CD8-positive, alpha-beta memory T cell (primary cell): Measurements from ENCODE around the gene CCDC138. TPM values are rescaled to one million over a fixed set of nuclear protein-coding genes. Genes with fewer than 3 reads are reported as not detected.

ENCODE experiments used
- CTCF ChIA-PET: fragments of 350-600 bp; sonication (Branson Sonifier 250); formaldehyde crosslinking; loops from one replicate; lab custom pipeline; 2021; ENCODE audit warnings: antibody characterized with exemption; lab: Charles Lee
- POLR2A ChIA-PET: fragments of 350-600 bp; sonication (Branson Sonifier 250); formaldehyde crosslinking; loops from one replicate; lab custom pipeline; 2021; ENCODE audit warnings: antibody characterized with exemption; lab: Charles Lee
- DNase-seq, 5 donors: peaks; one replicate each; pipeline versions ENCODE4 v3.0.0 to v3.0.0-alpha.2; 2020 to 2022; ENCODE audit warnings: mixed read lengths in 1 of 5
- H3K27ac ChIP-seq: one replicate; pipeline ENCODE4 v1.7.0; 2013; ENCODE audit warnings: low read depth, mild to moderate bottlenecking, low read length, moderate library complexity
- H3K27me3 ChIP-seq: 2 replicates; pipeline ENCODE4 v1.7.0; 2013; ENCODE audit warnings: low read length, mild to moderate bottlenecking; ENCODE audit not compliant: insufficient read depth, poor library complexity, severe bottlenecking
- H3K36me3 ChIP-seq: 2 replicates; pipeline ENCODE4 v1.7.0; 2013; ENCODE audit warnings: mild to moderate bottlenecking, low read length, moderate library complexity; ENCODE audit not compliant: insufficient read depth
- H3K4me1 ChIP-seq: 2 replicates; pipeline ENCODE4 v1.7.0; 2013; ENCODE audit warnings: mild to moderate bottlenecking, low read length, moderate library complexity; ENCODE audit not compliant: insufficient read depth
- H3K4me3 ChIP-seq: 2 replicates; pipeline ENCODE4 v1.7.0; 2013; ENCODE audit warnings: mild to moderate bottlenecking, low read length
- H3K9me3 ChIP-seq: 2 replicates; pipeline ENCODE4 v1.7.0; 2013; ENCODE audit warnings: mild to moderate bottlenecking, low read length
- H3K27ac Mint-ChIP-seq, 8 donors: one replicate each; pipeline ENCODE4 v1.8.0; 2020 to 2021; ENCODE audit warnings: mixed read lengths in 8 of 8, mild to moderate bottlenecking in 6 of 8, inconsistent platforms in 3 of 8, moderate library complexity in 3 of 8
- H3K27me3 Mint-ChIP-seq, 2 donors: one replicate each; pipeline ENCODE4 v1.8.0; 2020 to 2021; ENCODE audit warnings: mixed read lengths in 2 of 2, mild to moderate bottlenecking in 1 of 2, moderate library complexity in 1 of 2
- H3K36me3 Mint-ChIP-seq, 3 donors: one replicate each; pipeline ENCODE4 v1.8.0; 2020 to 2021; ENCODE audit warnings: mixed read lengths in 3 of 3, inconsistent platforms in 1 of 3, mild to moderate bottlenecking in 1 of 3
- H3K4me1 Mint-ChIP-seq, 3 donors: one replicate each; pipeline ENCODE4 v1.8.0; 2020 to 2021; ENCODE audit warnings: mixed read lengths in 3 of 3, inconsistent platforms in 1 of 3, mild to moderate bottlenecking in 1 of 3
- H3K4me3 Mint-ChIP-seq, 7 donors: one replicate each; pipeline ENCODE4 v1.8.0; 2020 to 2021; ENCODE audit warnings: mixed read lengths in 7 of 7, mild to moderate bottlenecking in 6 of 7, moderate library complexity in 4 of 7, inconsistent platforms in 2 of 7
- H3K9me3 Mint-ChIP-seq, 5 donors: one replicate each; pipeline ENCODE4 v1.8.0; 2020 to 2022; ENCODE audit warnings: mixed read lengths in 5 of 5, mild to moderate bottlenecking in 3 of 5, moderate library complexity in 2 of 5, inconsistent platforms in 1 of 5
- polyA plus RNA-seq: library from polyadenylated mRNA; unstranded; fragments of 300-500 nt; fragmentation: Illumina TruSeq; gene quantifications from one replicate; pipeline ENCODE4 v1.2.3, GENCODE V29; 2021
- total RNA-seq, 2 experiments: library from RNA; stranded (reverse); gene quantifications; one replicate each; pipeline ENCODE4 v1.2.3, GENCODE V29; 2021

CCDC138 gene
- total and polyA plus RNA-seq, 3 experiments from 2014 or later = 4.4 to 16.2 (median 12.8) TPM

GRCh38 chr2:108909275-108909823 lies 122.8 kb downstream of the CCDC138 start:
- no peak overlapping the region for H3K4me3 Mint-ChIP-seq
- Histone ChIP-seq H3K4me1 (no peaks in the 10 kb centered on the region), H3K9me3 (no peaks in the 10 kb centered on the region), H3K27me3 (no peaks in the 10 kb centered on the region), H3K4me3 (no peak overlapping the region), H3K27ac (no peak overlapping the region), H3K36me3 (no peaks in the 10 kb centered on the region)
- no peak overlapping the region for H3K27ac Mint-ChIP-seq
- H3K27me3 Mint-ChIP-seq = peaks cover 0 to 2% of the 10 kb centered on the region in 2 donors
- H3K9me3 Mint-ChIP-seq = no peaks in the 10 kb centered on the region
- H3K4me1 Mint-ChIP-seq = no peaks in the 10 kb centered on the region
- no peak for DNase-seq
- CTCF ChIA-PET = no interaction called here
- POLR2A ChIA-PET = no interaction called here
- no peaks in the 10 kb centered on the region for H3K36me3 Mint-ChIP-seq

GRCh38 chr2:108910011-108910431 lies 123.5 kb downstream of the CCDC138 start:
- no peaks in the 10 kb centered on the region for H3K36me3 ChIP-seq

DNA sequence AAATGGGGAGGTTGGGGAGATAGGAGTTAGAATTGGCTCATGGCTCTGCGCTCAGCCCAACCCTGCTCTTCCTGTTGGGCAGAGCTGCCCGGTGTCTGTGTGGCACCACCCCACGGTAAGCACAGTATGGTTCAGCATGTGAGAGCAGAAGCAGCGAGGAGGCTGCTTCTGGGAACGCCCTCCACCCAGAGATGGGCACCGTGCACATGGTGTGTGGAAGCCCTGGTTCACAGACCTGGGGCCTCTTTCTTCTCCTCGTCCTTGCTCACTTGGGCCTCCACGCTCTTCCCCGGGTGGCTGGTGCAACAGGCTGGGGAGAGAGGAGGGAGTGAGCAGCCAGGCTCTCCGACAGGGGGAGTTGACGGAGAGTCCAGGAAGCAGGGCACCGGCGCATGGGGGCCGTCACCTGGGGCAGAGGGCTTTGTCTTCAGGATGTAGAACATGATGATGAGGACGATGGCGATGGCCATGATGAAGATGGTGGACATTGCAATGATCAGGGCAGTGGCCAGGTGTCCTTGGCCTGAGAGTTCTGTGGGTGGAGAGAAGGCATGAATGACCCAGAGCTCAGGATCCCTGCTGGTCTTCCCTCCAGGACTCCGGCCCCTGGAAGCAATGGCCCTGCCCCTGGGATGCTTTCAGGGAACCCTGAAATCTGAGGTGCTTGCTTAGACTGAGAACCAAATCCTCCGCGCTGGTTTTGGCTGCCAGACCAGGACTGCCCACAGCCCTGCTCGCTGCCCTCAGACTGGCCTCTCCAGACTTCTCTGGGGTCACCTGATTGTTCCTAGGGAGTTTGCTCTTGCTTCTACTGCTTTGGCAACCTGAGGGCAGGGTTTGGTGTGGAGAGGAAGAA lies 124.2 kb downstream of the CCDC138 start:
- H3K27ac Mint-ChIP-seq = no peak overlapping the region
- H3K36me3 Mint-ChIP-seq = no peaks in the 10 kb centered on the region
- ChIA-PET CTCF (no interaction called here), POLR2A (no interaction called here)
- H3K4me1 Mint-ChIP-seq = no peaks in the 10 kb centered on the region
- Histone ChIP-seq H3K27ac (no peak overlapping the region), H3K27me3 (no peaks in the 10 kb centered on the region), H3K4me3 (no peak overlapping the region), H3K36me3 (no peaks in the 10 kb centered on the region), H3K4me1 (no peaks in the 10 kb centered on the region), H3K9me3 (no peaks in the 10 kb centered on the region)
- H3K9me3 Mint-ChIP-seq = no peaks in the 10 kb centered on the region
- no peak overlapping the region for H3K4me3 Mint-ChIP-seq
- H3K27me3 Mint-ChIP-seq = peaks cover 0 to 2% of the 10 kb centered on the region in 2 donors
- DNase-seq = no peak

More at GRCh38 chr2:108910011-108910431, 123.5 kb downstream of the CCDC138 start:
- no peak overlapping the region for H3K4me3 Mint-ChIP-seq
- POLR2A ChIA-PET = no interaction called here
- no peaks in the 10 kb centered on the region for H3K27me3 ChIP-seq
- no peaks in the 10 kb centered on the region for H3K4me1 ChIP-seq
- no peaks in the 10 kb centered on the region for H3K36me3 Mint-ChIP-seq
- peaks cover 0 to 2% of the 10 kb centered on the region in 2 donors for H3K27me3 Mint-ChIP-seq
- H3K9me3 Mint-ChIP-seq = no peaks in the 10 kb centered on the region
- H3K9me3 ChIP-seq = no peaks in the 10 kb centered on the region
- CTCF ChIA-PET = no interaction called here
- no peak overlapping the region for H3K27ac Mint-ChIP-seq
- DNase-seq = no peak
- no peak overlapping the region for H3K27ac ChIP-seq
- no peaks in the 10 kb centered on the region for H3K4me1 Mint-ChIP-seq
- no peak overlapping the region for H3K4me3 ChIP-seq

DNA sequence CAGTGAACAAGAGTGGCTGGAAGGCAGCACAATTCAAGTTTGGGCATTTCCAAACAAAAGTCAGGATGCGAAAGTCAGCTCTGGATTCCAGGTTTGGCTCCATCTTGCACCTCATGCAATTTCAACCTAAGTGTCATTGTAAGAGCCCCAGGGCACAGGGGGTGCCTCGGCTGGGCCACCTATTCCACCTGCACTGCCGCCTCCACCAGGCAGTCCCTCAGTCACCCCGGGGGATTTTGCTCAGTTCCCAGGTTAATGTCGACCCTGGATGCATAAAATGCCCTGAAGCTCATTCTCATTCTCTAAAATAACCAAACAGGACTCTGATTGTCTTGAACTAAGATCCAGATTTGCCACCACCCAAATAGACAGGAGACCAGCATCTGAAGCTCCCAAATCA lies 124.8 kb downstream of the CCDC138 start:
- Mint-ChIP-seq H3K27ac (no peak overlapping the region), H3K27me3 (peaks cover 0 to 2% of the 10 kb centered on the region in 2 donors), H3K36me3 (no peaks in the 10 kb centered on the region), H3K9me3 (no peaks in the 10 kb centered on the region), H3K4me3 (no peak overlapping the region), H3K4me1 (no peaks in the 10 kb centered on the region)
- CTCF ChIA-PET = no interaction called here
- Histone ChIP-seq H3K4me3 (no peak overlapping the region), H3K27ac (no peak overlapping the region), H3K9me3 (no peaks in the 10 kb centered on the region), H3K4me1 (no peaks in the 10 kb centered on the region), H3K27me3 (no peaks in the 10 kb centered on the region), H3K36me3 (no peaks in the 10 kb centered on the region)
- POLR2A ChIA-PET = no interaction called here
- no peak for DNase-seq

GRCh38 chr2:108911807-108912628 lies 125.4 kb downstream of the CCDC138 start:
- Histone ChIP-seq H3K9me3 (no peaks in the 10 kb centered on the region), H3K4me3 (no peak overlapping the region), H3K4me1 (no peaks in the 10 kb centered on the region), H3K27ac (no peak overlapping the region), H3K36me3 (no peaks in the 10 kb centered on the region), H3K27me3 (no peaks in the 10 kb centered on the region)
- H3K36me3 Mint-ChIP-seq = no peaks in the 10 kb centered on the region
- H3K4me3 Mint-ChIP-seq = no peak overlapping the region
- H3K27me3 Mint-ChIP-seq = peaks cover 0 to 2% of the 10 kb centered on the region in 2 donors
- ChIA-PET CTCF (no interaction called here), POLR2A (no interaction called here)
- no peaks in the 10 kb centered on the region for H3K4me1 Mint-ChIP-seq
- no peak overlapping the region for H3K27ac Mint-ChIP-seq
- DNase-seq = no peak
- no peaks in the 10 kb centered on the region for H3K9me3 Mint-ChIP-seq

DNA sequence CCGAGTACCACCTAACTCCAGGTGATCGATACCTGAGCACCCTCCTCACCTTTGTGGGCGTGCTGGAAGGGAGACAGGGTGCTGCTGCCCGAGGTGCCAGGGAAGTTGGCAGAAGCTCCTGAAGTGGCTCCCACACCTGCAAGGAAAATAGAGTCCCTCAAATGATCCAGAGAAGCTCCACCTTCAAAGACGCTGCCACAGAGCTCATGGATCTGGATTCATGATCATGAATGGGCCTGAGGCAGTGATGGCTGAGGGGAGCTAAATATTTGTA lies 126.0 kb downstream of the CCDC138 start:
- Mint-ChIP-seq H3K9me3 (no peaks in the 10 kb centered on the region), H3K4me1 (no peaks in the 10 kb centered on the region), H3K4me3 (no peak overlapping the region), H3K36me3 (no peaks in the 10 kb centered on the region), H3K27ac (no peak overlapping the region), H3K27me3 (peaks cover 0 to 2% of the 10 kb centered on the region in 2 donors)
- no peaks in the 10 kb centered on the region for H3K27me3 ChIP-seq
- no peaks in the 10 kb centered on the region for H3K36me3 ChIP-seq
- POLR2A ChIA-PET = no interaction called here
- no peak overlapping the region for H3K4me3 ChIP-seq
- no peak for DNase-seq
- no peaks in the 10 kb centered on the region for H3K4me1 ChIP-seq
- CTCF ChIA-PET = interaction anchor here (2.3 kb wide), 1 partner anchor 16 kb away, joined by 7 read pairs; no protein-coding TSS in a partner anchor
- no peaks in the 10 kb centered on the region for H3K9me3 ChIP-seq
- no peak overlapping the region for H3K27ac ChIP-seq

DNA sequence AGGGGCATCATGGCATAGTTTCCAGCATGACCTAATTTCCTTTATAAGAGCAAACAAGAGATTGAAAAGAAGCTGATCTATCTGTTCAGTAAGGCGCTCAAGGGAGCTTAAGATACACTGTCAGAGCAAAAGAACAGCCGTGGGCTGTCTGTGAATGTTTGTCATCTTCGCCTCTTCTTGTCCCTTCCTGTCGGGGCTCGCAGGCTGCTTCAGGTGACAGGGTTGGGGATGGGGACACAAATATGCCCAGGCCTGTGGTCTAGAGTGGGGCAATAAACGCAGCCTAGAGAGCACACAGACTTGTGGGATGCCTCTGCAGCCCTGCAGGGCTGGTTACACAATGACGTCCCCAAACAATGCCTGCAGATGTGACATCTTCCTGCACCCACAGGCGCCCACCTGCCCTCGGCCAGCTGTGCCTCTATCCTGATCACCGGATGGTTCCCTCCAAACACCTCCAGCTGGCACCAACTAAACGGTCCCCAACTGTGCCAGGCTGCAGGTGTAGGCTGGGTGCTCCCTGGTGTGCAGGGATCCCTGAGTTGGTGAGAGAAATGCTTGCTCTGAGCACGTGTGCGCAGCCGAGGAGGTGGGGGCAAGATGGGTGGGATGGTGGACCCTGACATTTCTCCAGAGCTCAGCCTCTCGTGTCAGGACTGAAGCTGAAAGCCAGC lies 129.7 kb downstream of the CCDC138 start:
- no peak for DNase-seq
- Histone ChIP-seq H3K27me3 (no peaks in the 10 kb centered on the region), H3K27ac (no peak overlapping the region), H3K4me3 (no peak overlapping the region), H3K9me3 (no peaks in the 10 kb centered on the region), H3K36me3 (no peaks in the 10 kb centered on the region), H3K4me1 (no peaks in the 10 kb centered on the region)
- no peaks in the 10 kb centered on the region for H3K36me3 Mint-ChIP-seq
- no peaks in the 10 kb centered on the region for H3K4me1 Mint-ChIP-seq
- ChIA-PET POLR2A (no interaction called here), CTCF (interaction anchor here (1.1 kb wide), 1 partner anchor 13 kb away, joined by 4 read pairs; no protein-coding TSS in a partner anchor)
- H3K27me3 Mint-ChIP-seq = peaks cover 2 to 5% of the 10 kb centered on the region in 2 donors
- no peak overlapping the region for H3K4me3 Mint-ChIP-seq
- no peaks in the 10 kb centered on the region for H3K9me3 Mint-ChIP-seq
- H3K27ac Mint-ChIP-seq = peak overlapping the region in 1 of 8 donors; percentile 74
